Measurements from ENCODE around the gene NUP210.

Gene NUP210

GRCh38 chr3:13268120-13268519 lies 152.0 kb downstream of the NUP210 start:
- Histone ChIP-seq H3K27me3 (replicated peaks; ENCODE audit: control insufficient read depth, insufficient read depth, low read length) (peaks cover 2% of the 10 kb centered on the region), H3K36me3 (ENCODE audit: control insufficient read depth, insufficient read depth, low read length) (no peaks in the 10 kb centered on the region)

GRCh38 chr3:13266651-13267362 lies 153.3 kb downstream of the NUP210 start:
- no peak overlapping the region for H3K4me3 ChIP-seq (replicated peaks; ENCODE audit: low read depth, low read length)
- no peaks in the 10 kb centered on the region for H3K36me3 ChIP-seq (ENCODE audit: control insufficient read depth, insufficient read depth, low read length)
- peaks cover 2% of the 10 kb centered on the region for H3K27me3 ChIP-seq (replicated peaks; ENCODE audit: control insufficient read depth, insufficient read depth, low read length)
- TF ChIP-seq CTCF (IDR thresholded peaks at IDR 0.05; ENCODE audit: insufficient read depth, low read length, poor library complexity, severe bottlenecking) = no peak
- DNase-seq (ENCODE audit: extremely low read depth, insufficient read length) = no peak

More at GRCh38 chr3:13268120-13268519, 152.0 kb downstream of the NUP210 start:
- TF ChIP-seq CTCF (IDR thresholded peaks at IDR 0.05; ENCODE audit: insufficient read depth, low read length, poor library complexity, severe bottlenecking) = no peak
- no peak overlapping the region for H3K4me3 ChIP-seq (replicated peaks; ENCODE audit: low read depth, low read length)
- no peak for DNase-seq (ENCODE audit: extremely low read depth, insufficient read length)
